ENCODE data around the gene AGBL3. TPM values are rescaled to one million over a fixed set of nuclear protein-coding genes. Genes with fewer than 3 reads are reported as not detected.

AGBL3 gene
- total RNA-seq, 3 donors from 2014 or later (not counting 1 experiment from before 2014, with no cell fraction given) = 0.99 to 2.3 (median 1.4) TPM

- H3K4me1 ChIP-seq (ENCODE audit: control insufficient read depth, insufficient read depth, low read length) = peaks cover 49% of the 10 kb centered on the region
- TF ChIP-seq CTCF (IDR thresholded peaks at IDR 0.05) = no peak
- H3K27ac Mint-ChIP-seq = peak overlapping the region; percentile 96
- no peak overlapping the region for H3K4me3 Mint-ChIP-seq
- H3K9me3 ChIP-seq (ENCODE audit: control insufficient read depth, insufficient read depth, low read length) = no peaks in the 10 kb centered on the region
- H3K4me1 Mint-ChIP-seq = peaks cover 42 to 46% of the 10 kb centered on the region in 2 donors
- ATAC-seq (no peak), DNase-seq (peak in 1 of 2 donors; percentile 64)
- H3K4me3 ChIP-seq (ENCODE audit: low read length) = no peak overlapping the region
- H3K27me3 Mint-ChIP-seq (ENCODE audit: low read depth in 2 of 2) = no peaks in the 10 kb centered on the region
- intact Hi-C loops (cut with micrococcal nuclease) = no loop called here
- peak overlapping the region; percentile 91 for H3K27ac ChIP-seq (ENCODE audit: low read length)
- WGBS (ENCODE audit: insufficient coverage) = 60% methylated on average over 3 of the region's 9 CpGs
- H3K27me3 ChIP-seq (ENCODE audit: control insufficient read depth, insufficient read depth, low read length) = no peaks in the 10 kb centered on the region
- no peaks in the 10 kb centered on the region for H3K9me3 Mint-ChIP-seq
- no peaks in the 10 kb centered on the region for H3K36me3 Mint-ChIP-seq
- peaks cover 38% of the 10 kb centered on the region for H3K36me3 ChIP-seq (ENCODE audit: control insufficient read depth, insufficient read depth, low read length)
Observed at GRCh38 chr7:135168001-135168400, 181.7 kb downstream of the AGBL3 start.

- no peaks in the 10 kb centered on the region for H3K27me3 Mint-ChIP-seq (ENCODE audit: low read depth in 2 of 2)
- peaks cover 41 to 46% of the 10 kb centered on the region in 2 donors for H3K4me1 Mint-ChIP-seq
- H3K27ac Mint-ChIP-seq = peak overlapping the region; percentile 96
- TF ChIP-seq CTCF (IDR thresholded peaks at IDR 0.05) = no peak
- no peaks in the 10 kb centered on the region for H3K27me3 ChIP-seq (ENCODE audit: control insufficient read depth, insufficient read depth, low read length)
- WGBS (ENCODE audit: insufficient coverage) = 91% methylated on average over 13 of the region's 13 CpGs
- peaks cover 49% of the 10 kb centered on the region for H3K4me1 ChIP-seq (ENCODE audit: control insufficient read depth, insufficient read depth, low read length)
- no peak overlapping the region for H3K4me3 ChIP-seq (ENCODE audit: low read length)
- no peaks in the 10 kb centered on the region for H3K9me3 ChIP-seq (ENCODE audit: control insufficient read depth, insufficient read depth, low read length)
- DNase-seq (no peak), ATAC-seq (no peak)
- H3K36me3 ChIP-seq (ENCODE audit: control insufficient read depth, insufficient read depth, low read length) = peaks cover 37% of the 10 kb centered on the region
- intact Hi-C loops (cut with micrococcal nuclease) = no loop called here
- H3K9me3 Mint-ChIP-seq = no peaks in the 10 kb centered on the region
- peak overlapping the region; percentile 91 for H3K27ac ChIP-seq (ENCODE audit: low read length)
- H3K4me3 Mint-ChIP-seq = peak overlapping the region; percentile 94
- H3K36me3 Mint-ChIP-seq = no peaks in the 10 kb centered on the region
Observed at GRCh38 chr7:135168489-135169140, 182.3 kb downstream of the AGBL3 start.

GRCh38 chr7:135169141-135169963, 183.0 kb downstream of the AGBL3 start:
- H3K27me3 ChIP-seq (ENCODE audit: control insufficient read depth, insufficient read depth, low read length) = no peaks in the 10 kb centered on the region
- H3K4me1 ChIP-seq (ENCODE audit: control insufficient read depth, insufficient read depth, low read length) = peaks cover 49% of the 10 kb centered on the region
- DNase-seq (peak in 1 of 2 donors; percentile 76), ATAC-seq (peak in 2 of 3 donors; percentile 22 to 47)
- Mint-ChIP-seq H3K4me1 (peaks cover 35 to 42% of the 10 kb centered on the region in 2 donors), H3K27ac (peak overlapping the region; percentile 96), H3K36me3 (no peaks in the 10 kb centered on the region), H3K9me3 (no peaks in the 10 kb centered on the region), H3K4me3 (peak overlapping the region; percentile 94), H3K27me3 (ENCODE audit: low read depth in 2 of 2) (no peaks in the 10 kb centered on the region)
- peaks cover 33% of the 10 kb centered on the region for H3K36me3 ChIP-seq (ENCODE audit: control insufficient read depth, insufficient read depth, low read length)
- H3K9me3 ChIP-seq (ENCODE audit: control insufficient read depth, insufficient read depth, low read length) = no peaks in the 10 kb centered on the region
- peak overlapping the region; percentile 70 for H3K4me3 ChIP-seq (ENCODE audit: low read length)
- H3K27ac ChIP-seq (ENCODE audit: low read length) = peak overlapping the region; percentile 91
- 50% methylated on average over 10 of the region's 11 CpGs for WGBS (ENCODE audit: insufficient coverage)
- intact Hi-C loops (cut with micrococcal nuclease) = no loop called here
- TF ChIP-seq CTCF (IDR thresholded peaks at IDR 0.05) = peak; percentile 45

All from natural killer cell (primary cell).